Measurements from ENCODE around the gene B3GNT5. TPM values are rescaled to one million over a fixed set of nuclear protein-coding genes. Genes with fewer than 3 reads are reported as not detected.

Gene B3GNT5
- total RNA-seq, 2 experiments from 2014 or later, result 0.60 to 0.78 TPM

- peaks cover 14% of the 10 kb centered on the region for H3K36me3 Mint-ChIP-seq (ENCODE audit: low read depth)
- POLR2A ChIA-PET, result no interaction called here
Observed at GRCh38 chr3:183309276-183309675, 56.2 kb downstream of the B3GNT5 start.

DNA sequence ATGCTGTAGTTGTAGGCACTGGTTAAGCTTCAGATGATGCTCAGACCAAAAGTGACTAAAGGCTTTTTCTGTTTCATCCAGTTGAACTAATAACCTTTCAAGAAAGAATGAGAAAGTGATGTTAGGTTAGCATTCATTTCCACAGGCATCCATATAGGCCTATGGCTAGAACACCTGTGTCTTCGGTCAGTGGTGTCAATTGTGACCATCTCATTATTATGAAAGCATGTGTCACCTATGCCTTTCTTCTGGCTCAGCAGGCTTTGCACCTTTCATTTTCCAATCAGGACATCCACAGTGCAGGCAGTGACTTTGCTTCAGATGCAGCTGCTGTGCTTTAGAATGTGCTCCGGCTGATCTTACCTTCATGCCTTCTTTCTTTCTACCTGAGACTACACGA is 57.9 kb downstream of the B3GNT5 start:
- POLR2A ChIA-PET, result interaction anchor here (1.0 kb wide), 2 partner anchors 9 to 152 kb away, joined by 3 read pairs; no protein-coding TSS in a partner anchor
- no peaks in the 10 kb centered on the region for H3K9me3 Mint-ChIP-seq
- DNase-seq, result no peak
- H3K4me1 Mint-ChIP-seq, result peaks cover 17% of the 10 kb centered on the region
- no peak overlapping the region for H3K27ac Mint-ChIP-seq
- peaks cover 14% of the 10 kb centered on the region for H3K36me3 Mint-ChIP-seq (ENCODE audit: low read depth)
- H3K27me3 Mint-ChIP-seq, result no peaks in the 10 kb centered on the region
- CTCF ChIA-PET, result no interaction called here
- H3K4me3 Mint-ChIP-seq, result no peak overlapping the region

More at GRCh38 chr3:183309276-183309675, 56.2 kb downstream of the B3GNT5 start:
- no peak overlapping the region for H3K4me3 Mint-ChIP-seq
- CTCF ChIA-PET, result interaction anchor here (0.5 kb wide), 1 partner anchor 10 kb away, joined by 3 read pairs; no protein-coding TSS in a partner anchor
- peaks cover 17% of the 10 kb centered on the region for H3K4me1 Mint-ChIP-seq
- no peak for DNase-seq
- no peak overlapping the region for H3K27ac Mint-ChIP-seq
- no peaks in the 10 kb centered on the region for H3K9me3 Mint-ChIP-seq
- no peaks in the 10 kb centered on the region for H3K27me3 Mint-ChIP-seq

DNA sequence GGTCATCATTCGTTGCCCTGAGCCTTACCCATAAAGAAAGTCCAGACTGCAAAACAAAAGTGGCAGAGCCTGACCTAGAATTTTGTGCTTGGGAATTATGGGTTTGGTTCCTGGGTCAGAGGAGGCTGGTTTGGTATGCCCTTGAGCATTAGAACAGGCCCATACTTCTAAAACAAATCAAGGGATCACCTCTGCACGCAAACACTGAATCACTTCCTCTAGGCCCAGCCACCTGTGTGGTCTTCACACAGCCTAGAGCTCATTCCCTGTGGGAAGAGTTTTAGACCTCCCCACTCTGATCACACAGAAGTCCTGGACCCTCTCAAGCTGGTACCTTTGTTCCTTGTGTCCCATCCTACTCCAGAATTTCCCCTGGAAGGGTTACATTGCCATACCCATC is 59.4 kb downstream of the B3GNT5 start:
- H3K36me3 Mint-ChIP-seq (ENCODE audit: low read depth), result peaks cover 14% of the 10 kb centered on the region
- ChIA-PET POLR2A (no interaction called here), CTCF (no interaction called here)
- H3K27ac Mint-ChIP-seq, result no peak overlapping the region
- no peaks in the 10 kb centered on the region for H3K27me3 Mint-ChIP-seq
- peaks cover 4% of the 10 kb centered on the region for H3K4me1 Mint-ChIP-seq
- no peak overlapping the region for H3K4me3 Mint-ChIP-seq
- DNase-seq, result no peak
- no peaks in the 10 kb centered on the region for H3K9me3 Mint-ChIP-seq

DNA sequence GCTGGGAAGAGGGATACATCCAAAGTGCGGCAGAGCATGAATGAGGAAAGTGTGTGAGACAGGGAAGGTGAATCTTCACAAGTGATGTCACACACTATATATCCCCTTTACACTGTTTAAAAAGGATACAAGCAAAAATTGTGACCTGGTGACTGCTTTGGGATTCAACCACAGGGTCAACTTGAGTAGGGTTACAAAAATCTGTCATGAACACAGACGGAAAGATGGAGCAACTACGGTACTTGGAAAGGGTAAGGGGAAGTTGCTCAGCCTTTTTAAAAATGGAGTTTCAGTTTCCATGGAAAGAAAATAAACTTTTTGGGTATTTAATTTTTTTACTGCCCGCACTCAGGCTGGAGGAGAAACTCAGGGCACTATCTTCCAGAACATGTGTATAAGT is 60.3 kb downstream of the B3GNT5 start:
- H3K9me3 Mint-ChIP-seq, result no peaks in the 10 kb centered on the region
- H3K27me3 Mint-ChIP-seq, result no peaks in the 10 kb centered on the region
- no peak overlapping the region for H3K27ac Mint-ChIP-seq
- ChIA-PET CTCF (interaction anchor here (1.3 kb wide), 1 partner anchor 22 kb away, joined by 3 read pairs; no protein-coding TSS in a partner anchor), POLR2A (interaction anchor here (0.8 kb wide), 1 partner anchor 10 kb away, joined by 3 read pairs; no protein-coding TSS in a partner anchor)
- no peaks in the 10 kb centered on the region for H3K4me1 Mint-ChIP-seq
- H3K4me3 Mint-ChIP-seq, result no peak overlapping the region
- no peak for DNase-seq
- H3K36me3 Mint-ChIP-seq (ENCODE audit: low read depth), result peaks cover 14% of the 10 kb centered on the region

DNA sequence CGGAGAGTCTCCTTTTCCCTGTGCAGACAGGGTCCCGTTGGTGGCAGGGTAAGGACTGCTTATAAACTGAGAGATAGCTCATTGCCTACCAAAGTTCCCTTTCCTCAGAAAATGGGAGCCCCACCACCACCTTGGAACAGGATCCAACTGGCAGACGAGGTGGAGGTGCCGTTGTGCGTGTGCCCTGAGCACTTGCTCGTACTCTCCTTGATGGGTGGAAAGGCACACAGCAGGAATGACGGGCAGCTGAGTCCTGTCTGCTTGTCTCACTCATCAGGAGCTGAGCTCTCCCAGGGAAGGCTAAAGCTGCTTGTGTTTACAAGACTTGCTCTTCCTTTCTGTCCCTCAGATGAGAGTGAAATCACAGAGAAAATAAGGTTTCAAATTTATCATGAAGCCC is 60.7 kb downstream of the B3GNT5 start:
- Mint-ChIP-seq H3K9me3 (no peaks in the 10 kb centered on the region), H3K4me3 (no peak overlapping the region), H3K36me3 (ENCODE audit: low read depth) (peaks cover 14% of the 10 kb centered on the region), H3K4me1 (peaks cover under 1% of the 10 kb centered on the region), H3K27ac (no peak overlapping the region), H3K27me3 (no peaks in the 10 kb centered on the region)
- ChIA-PET POLR2A (interaction anchor here (0.8 kb wide), 1 partner anchor 10 kb away, joined by 3 read pairs; no protein-coding TSS in a partner anchor), CTCF (interaction anchor here (1.3 kb wide), 1 partner anchor 22 kb away, joined by 3 read pairs; no protein-coding TSS in a partner anchor)
- no peak for DNase-seq

DNA sequence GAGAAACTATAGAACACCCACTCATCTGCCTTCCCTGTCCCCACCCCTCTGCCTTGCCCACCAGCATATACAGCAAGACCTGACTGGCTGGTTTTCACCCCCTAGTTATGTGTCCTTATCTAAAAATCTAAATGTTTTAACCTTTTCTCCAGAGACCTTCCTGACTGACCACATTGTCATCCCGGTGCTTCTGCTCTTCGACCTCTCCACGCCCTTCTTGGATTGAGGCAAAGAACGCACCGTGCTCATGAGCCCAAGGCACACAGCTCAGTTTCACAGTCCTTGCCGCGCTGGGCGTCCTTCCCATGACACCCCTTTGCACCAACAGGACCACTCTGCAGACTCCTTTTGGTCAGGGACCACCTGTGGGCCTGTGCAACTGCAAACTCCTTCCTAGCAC is 62.7 kb downstream of the B3GNT5 start:
- CTCF ChIA-PET, result no interaction called here
- Mint-ChIP-seq H3K36me3 (ENCODE audit: low read depth) (peaks cover 3% of the 10 kb centered on the region), H3K9me3 (no peaks in the 10 kb centered on the region)

GRCh38 chr3:183317271-183317670 is 64.2 kb downstream of the B3GNT5 start:
- Mint-ChIP-seq H3K4me1 (peaks cover 9% of the 10 kb centered on the region), H3K4me3 (no peak overlapping the region), H3K27ac (no peak overlapping the region), H3K9me3 (no peaks in the 10 kb centered on the region), H3K36me3 (ENCODE audit: low read depth) (no peaks in the 10 kb centered on the region), H3K27me3 (no peaks in the 10 kb centered on the region)
- ChIA-PET POLR2A (interaction anchor here (0.9 kb wide), 1 partner anchor 11 kb away, joined by 5 read pairs; no protein-coding TSS in a partner anchor), CTCF (interaction anchor here (1.2 kb wide), 1 partner anchor 312 kb away, joined by 3 read pairs; no protein-coding TSS in a partner anchor)
- DNase-seq, result no peak

More for the DNA sequence above, 62.7 kb downstream of the B3GNT5 start:
- POLR2A ChIA-PET, result no interaction called here
- Mint-ChIP-seq H3K27me3 (no peaks in the 10 kb centered on the region), H3K4me3 (no peak overlapping the region), H3K27ac (no peak overlapping the region), H3K4me1 (peaks cover 9% of the 10 kb centered on the region)
- DNase-seq, result no peak

- ChIA-PET POLR2A (interaction anchor here (0.9 kb wide), 1 partner anchor 12 kb away, joined by 5 read pairs; no protein-coding TSS in a partner anchor), CTCF (interaction anchor here (1.2 kb wide), 1 partner anchor 311 kb away, joined by 3 read pairs; no protein-coding TSS in a partner anchor)
- H3K9me3 Mint-ChIP-seq, result no peaks in the 10 kb centered on the region
- H3K27ac Mint-ChIP-seq, result no peak overlapping the region
- H3K27me3 Mint-ChIP-seq, result no peaks in the 10 kb centered on the region
- H3K36me3 Mint-ChIP-seq (ENCODE audit: low read depth), result no peaks in the 10 kb centered on the region
- H3K4me3 Mint-ChIP-seq, result no peak overlapping the region
- H3K4me1 Mint-ChIP-seq, result peaks cover 9% of the 10 kb centered on the region
- DNase-seq, result no peak
Observed at GRCh38 chr3:183317886-183318865, 65.1 kb downstream of the B3GNT5 start.

- H3K27me3 Mint-ChIP-seq, result no peaks in the 10 kb centered on the region
- CTCF ChIA-PET, result no interaction called here
- H3K9me3 Mint-ChIP-seq, result no peaks in the 10 kb centered on the region
- no peak for DNase-seq
- no peak overlapping the region for H3K4me3 Mint-ChIP-seq
- no peak overlapping the region for H3K27ac Mint-ChIP-seq
- H3K36me3 Mint-ChIP-seq (ENCODE audit: low read depth), result no peaks in the 10 kb centered on the region
- POLR2A ChIA-PET, result no interaction called here
- peaks cover 9% of the 10 kb centered on the region for H3K4me1 Mint-ChIP-seq
Observed at GRCh38 chr3:183318877-183319276, 65.8 kb downstream of the B3GNT5 start.

- Mint-ChIP-seq H3K4me3 (no peak overlapping the region), H3K9me3 (no peaks in the 10 kb centered on the region), H3K27ac (no peak overlapping the region), H3K36me3 (ENCODE audit: low read depth) (no peaks in the 10 kb centered on the region), H3K4me1 (peaks cover 9% of the 10 kb centered on the region), H3K27me3 (no peaks in the 10 kb centered on the region)
- ChIA-PET CTCF (interaction anchor here (0.6 kb wide), 1 partner anchor 200 kb away, joined by 3 read pairs; no protein-coding TSS in a partner anchor), POLR2A (no interaction called here)
- DNase-seq, result no peak
Observed at GRCh38 chr3:183319371-183319770, 66.3 kb downstream of the B3GNT5 start.

Other genes starting within 250 kb of the B3GNT5 start
- 10 to 100 TPM; 23.5 to 27.5 TPM for gene MCCC1, start 153.8 kb upstream of the B3GNT5 start, total RNA-seq
- 10 to 100 TPM; 13.6 to 13.8 TPM for gene LAMP3, start 90.5 kb upstream of the B3GNT5 start, total RNA-seq
- 1 to 10 TPM; 6.6 to 7.0 TPM for gene MCF2L2, start 175.4 kb downstream of the B3GNT5 start, total RNA-seq

Data from activated CD4-positive, alpha-beta memory T cell treated with anti-CD3 and anti-CD28 coated beads, Interleukin-2, amount 10 ng/mL, durations not matched to agents 7 days and 5 days (primary cell).